K562 (cell line): ENCODE data around the gene AP1B1. TPM values are rescaled to one million over a fixed set of nuclear protein-coding genes. Genes with fewer than 3 reads are reported as not detected.

Experiments used
- ATAC-seq: fragments of 200-7000 bp; cut with Tn5 transposase; 3 replicates; pipeline ENCODE4 v1.9.1; 2020; ENCODE audit warnings: moderate library complexity
- BruUV-seq: library from RNA; stranded (reverse); fragments of 400-500 nt; replicated peaks from 2 replicates; lab custom pipeline; 2021; lab: Mats Ljungman, UMichigan
- CTCF ChIA-PET: fragments of 300-600 bp; formaldehyde crosslinking; extraction: SDS; loops from one replicate; lab custom pipeline; 2021; ENCODE audit warnings: low intra/inter-chr PET ratio; lab: Yijun Ruan, JAX
- POLR2A ChIA-PET: fragments of 300-600, 350-650 bp; sonication (Branson Sonifier 250); formaldehyde crosslinking; extraction: SDS; loops from one replicate; lab custom pipeline; 2021; ENCODE audit warnings: antibody characterized with exemption, inconsistent platforms; lab: Yijun Ruan, JAX
- DNase-seq, 4 experiments: peaks; one replicate each; pipeline versions ENCODE4 v3.0.0 to v3.0.0-alpha.2; 2011 to 2018; ENCODE audit warnings: low spot score in 3 of 4, mixed read lengths in 3 of 4; ENCODE audit errors: extremely low read depth in 1 of 4
- FAIRE-seq: peaks from 2 replicates; lab custom pipeline; 2011; peaks lifted over from hg19 to GRCh38; lab: Jason Lieb, UNC
- H2AFZ ChIP-seq: 2 replicates; pipeline ENCODE4 v1.6.0; 2011; ENCODE audit warnings: low read depth, low read length, control low read depth, inconsistent platforms
- H3K27ac ChIP-seq: fragments of 200-600 bp; 3 replicates; pipeline ENCODE4 v1.8.0; 2011; ENCODE audit warnings: low read depth, mild to moderate bottlenecking, control low read depth, inconsistent platforms, low read length, moderate library complexity, mixed read lengths; ENCODE audit errors: extremely low read depth
- H3K27me3 ChIP-seq, 2 experiments: fragments of 300-600 bp in 1 of 2; 2 replicates in 1 of 2; 3 replicates in 1 of 2; pipeline versions ENCODE4 v1.6.0 to v1.8.0; 2011; ENCODE audit warnings: inconsistent platforms in 2 of 2, low read length in 2 of 2, mild to moderate bottlenecking in 1 of 2, mixed read lengths in 1 of 2, moderate library complexity in 1 of 2; ENCODE audit not compliant: control insufficient read depth in 2 of 2, insufficient read depth in 2 of 2
- H3K36me3 ChIP-seq: fragments of 300-600 bp; 3 replicates; pipeline ENCODE4 v1.8.0; 2011; ENCODE audit warnings: mild to moderate bottlenecking, low read length, inconsistent platforms; ENCODE audit not compliant: control insufficient read depth, insufficient read depth
- H3K4me1 ChIP-seq, 2 experiments: fragments of 200-600 bp in 1 of 2; replicated peaks in 1 of 2; 2 replicates in 1 of 2; 3 replicates in 1 of 2; pipeline versions ENCODE4 v1.5.1 to v1.8.0; 2011; ENCODE audit warnings: inconsistent platforms in 2 of 2, low read length in 2 of 2, mild to moderate bottlenecking in 1 of 2, mixed read lengths in 1 of 2, moderate library complexity in 1 of 2; ENCODE audit not compliant: control insufficient read depth in 2 of 2, insufficient read depth in 2 of 2
- H3K4me2 ChIP-seq: 2 replicates; pipeline ENCODE4 v1.6.1; 2011; ENCODE audit warnings: low read length, control low read depth, inconsistent platforms, mixed read lengths; ENCODE audit not compliant: insufficient read depth
- H3K4me3 ChIP-seq: fragments of 200-600 bp; sonication (generic), shearing (Covaris generic); 2 replicates; pipeline ENCODE4 v1.5.1; 2016; ENCODE audit warnings: control low read depth, inconsistent platforms
- H3K79me2 ChIP-seq: fragments of 200-600 bp; 3 replicates; pipeline ENCODE4 v1.8.0; 2011; ENCODE audit warnings: low read length, inconsistent platforms; ENCODE audit not compliant: control insufficient read depth, insufficient read depth
- H3K9ac ChIP-seq, 2 experiments: 2 replicates each; pipeline versions ENCODE4 v1.6.0 to v1.6.1; 2011; ENCODE audit warnings: low read depth in 2 of 2, low read length in 2 of 2, control low read depth in 1 of 2, inconsistent platforms in 1 of 2, mild to moderate bottlenecking in 1 of 2, mixed read lengths in 1 of 2; ENCODE audit not compliant: insufficient read depth in 1 of 2
- H3K9me1 ChIP-seq: one replicate; pipeline ENCODE4 v1.6.0; 2011; ENCODE audit warnings: inconsistent platforms, mild to moderate bottlenecking, low read length, moderate library complexity; ENCODE audit not compliant: control insufficient read depth, insufficient read depth
- H3K9me3 ChIP-seq: replicated peaks from 2 replicates; pipeline ENCODE4 v1.5.1; 2011; ENCODE audit warnings: low read depth, low read length, inconsistent platforms; ENCODE audit not compliant: control insufficient read depth, insufficient read depth
- H4K20me1 ChIP-seq: replicated peaks from 2 replicates; pipeline ENCODE4 v1.6.1; 2011; ENCODE audit warnings: low read length, inconsistent platforms, mixed read lengths; ENCODE audit not compliant: control insufficient read depth, insufficient read depth
- AFF4 ChIP-seq: sonication (generic); formaldehyde crosslinking; IDR thresholded peaks from 2 replicates; pipeline ENCODE4 v1.8.0; 2023; ENCODE audit warnings: mild to moderate bottlenecking, missing genetic modification reagents
- KDM5B ChIP-seq: fragments of 200-600 bp; sonication (generic); IDR thresholded peaks from 2 replicates; pipeline ENCODE4 v1.6.1; 2012; ENCODE audit warnings: low read depth, mild to moderate bottlenecking, moderate library complexity, low read length, control low read depth, inconsistent platforms; ENCODE audit not compliant: insufficient replicate concordance
- SMARCA5 ChIP-seq: fragments of 450-650 bp; IDR thresholded peaks from 2 replicates; pipeline ENCODE4 v1.6.1; 2016
- SP2 ChIP-seq: IDR thresholded peaks from 2 replicates; pipeline ENCODE4 v1.6.1; 2011; ENCODE audit warnings: mild to moderate bottlenecking, low read depth, low read length, moderate library complexity; ENCODE audit not compliant: poor library complexity, severe bottlenecking; ENCODE audit errors: extremely low read depth
- THAP7 ChIP-seq: fragments of 250-450 bp; sonication (Bioruptor Pico); IDR thresholded peaks from 2 replicates; pipeline ENCODE4 v1.5.0; 2021
- ZBTB7A ChIP-seq: IDR thresholded peaks from 2 replicates; pipeline ENCODE4 v1.6.1; 2011; ENCODE audit warnings: low read depth, mild to moderate bottlenecking, low read length, moderate library complexity, borderline replicate concordance; ENCODE audit not compliant: control insufficient read depth
- WGBS: fragments of 100-300 bp; shearing (Covaris generic); methylation state at CpG from one replicate; pipeline ENCODE4 v1.1.6; 2016; ENCODE audit warnings: low coverage, mixed read lengths; ENCODE audit not compliant: insufficient coverage; ENCODE audit errors: missing lambda C conversion rate; 5-methylcytosine and 5-hydroxymethylcytosine counted together
- in situ Hi-C: fragments of 300-500 bp; cut with MboI; formaldehyde crosslinking; loops from 4 replicates; pipeline ENCODE4 v1.15.0; 2018; ENCODE audit warnings: inconsistent platforms, mixed read lengths
- intact Hi-C: fragments of 100-400 bp; cut with micrococcal nuclease; formaldehyde crosslinking; loops from 2 replicates; pipeline ENCODE4 v1.14.2; 2022
- polyA plus RNA-seq, 8 experiments: library from polyadenylated mRNA; depleted of rRNA in 4 of 8; stranded (reverse) in 5 of 8; unstranded in 3 of 8; fragments of >200 nt; fragmentation: Nextera tagmentation in 2 of 8; fragmentation: Illumina TruSeq in 1 of 8; extraction: Ambion mirVana in 2 of 8; extraction: Trizol in 1 of 8; gene quantifications; 2 replicates each; pipeline versions ENCODE4 v1.2.1 to v1.2.3, GENCODE V29; 2011 to 2014; ENCODE audit warnings: inconsistent platforms in 1 of 8, missing spikeins in 1 of 8
- total RNA-seq, 7 experiments: library from RNA; depleted of rRNA in 6 of 7; stranded (reverse); fragments of >200 nt in 6 of 7; fragmentation: Illumina TruSeq in 2 of 7; extraction: Trizol in 2 of 7; gene quantifications; 2 replicates each; pipeline versions ENCODE4 v1.2.1 to v1.2.3, GENCODE V29; 2011 to 2021; ENCODE audit warnings: low replicate concordance in 1 of 7

The AP1B1 gene
- total and polyA plus RNA-seq, 9 of the 15 experiments (the other 6 are each of a cell fraction or from before 2014, with no cell fraction given) = 1.2 to 60.9 (median 30.1) TPM

DNA sequence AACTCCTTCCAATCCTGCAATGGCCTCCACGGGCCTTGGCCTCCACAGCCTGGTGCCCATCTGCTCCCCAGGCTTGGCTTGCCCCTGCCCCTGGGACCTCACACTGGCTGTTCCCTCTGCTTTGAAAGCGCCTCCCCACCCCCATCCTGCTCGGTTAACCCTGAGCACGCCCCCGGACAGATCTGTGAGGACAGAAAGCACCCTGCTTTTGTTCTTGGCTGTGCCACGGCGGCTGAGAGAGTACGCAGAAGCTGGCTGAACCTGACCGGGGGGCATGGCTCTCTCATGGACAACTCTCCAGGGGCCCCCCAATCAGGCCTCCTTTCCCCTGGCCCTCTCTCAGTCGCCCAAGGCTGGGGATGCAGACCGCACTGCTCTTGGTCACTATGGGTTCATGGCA, 52.7 kb downstream of the AP1B1 start:
- WGBS = 90% methylated on average over 5 of the region's 11 CpGs

More for the DNA sequence above, 52.7 kb downstream of the AP1B1 start:
- peaks cover 0 to 10% of the 10 kb centered on the region in 2 experiments; a peak in 2 of 5 replicates for H3K4me1 ChIP-seq
- no peak overlapping the region for H2AFZ ChIP-seq
- intact Hi-C loops = no loop called here
- no peak overlapping the region for H3K4me3 ChIP-seq
- POLR2A ChIA-PET = no interaction called here
- BruUV-seq = no TSS peak
- peaks cover 54% of the 10 kb centered on the region; the same call in 2 of the 3 replicates for H3K36me3 ChIP-seq
- no peak for TF ChIP-seq ZBTB7A
- no peak for TF ChIP-seq SP2
- no peak for TF ChIP-seq THAP7 (CRISPR knock-in tag)
- no peak for TF ChIP-seq AFF4 (CRISPR knock-in tag)
- TF ChIP-seq SMARCA5 = no peak
- TF ChIP-seq KDM5B = no peak
- H3K9me1 ChIP-seq = no peaks in the 10 kb centered on the region
- in situ Hi-C loops = no loop called here
- H3K9me3 ChIP-seq = no peaks in the 10 kb centered on the region
- H3K79me2 ChIP-seq = no peaks in the 10 kb centered on the region
- DNase-seq (no peak), ATAC-seq (no peak), FAIRE-seq (no peak)
- H3K27me3 ChIP-seq = no peaks in the 10 kb centered on the region
- no peaks in the 10 kb centered on the region for H4K20me1 ChIP-seq
- no peak overlapping the region for H3K27ac ChIP-seq
- no peak overlapping the region for H3K4me2 ChIP-seq
- CTCF ChIA-PET = no interaction called here
- no peak overlapping the region for H3K9ac ChIP-seq
